ENCODE results near the gene CDC34.
A peak's percentile ranks its signal among the peaks of the same experiment; 100 is the strongest.

DNA sequence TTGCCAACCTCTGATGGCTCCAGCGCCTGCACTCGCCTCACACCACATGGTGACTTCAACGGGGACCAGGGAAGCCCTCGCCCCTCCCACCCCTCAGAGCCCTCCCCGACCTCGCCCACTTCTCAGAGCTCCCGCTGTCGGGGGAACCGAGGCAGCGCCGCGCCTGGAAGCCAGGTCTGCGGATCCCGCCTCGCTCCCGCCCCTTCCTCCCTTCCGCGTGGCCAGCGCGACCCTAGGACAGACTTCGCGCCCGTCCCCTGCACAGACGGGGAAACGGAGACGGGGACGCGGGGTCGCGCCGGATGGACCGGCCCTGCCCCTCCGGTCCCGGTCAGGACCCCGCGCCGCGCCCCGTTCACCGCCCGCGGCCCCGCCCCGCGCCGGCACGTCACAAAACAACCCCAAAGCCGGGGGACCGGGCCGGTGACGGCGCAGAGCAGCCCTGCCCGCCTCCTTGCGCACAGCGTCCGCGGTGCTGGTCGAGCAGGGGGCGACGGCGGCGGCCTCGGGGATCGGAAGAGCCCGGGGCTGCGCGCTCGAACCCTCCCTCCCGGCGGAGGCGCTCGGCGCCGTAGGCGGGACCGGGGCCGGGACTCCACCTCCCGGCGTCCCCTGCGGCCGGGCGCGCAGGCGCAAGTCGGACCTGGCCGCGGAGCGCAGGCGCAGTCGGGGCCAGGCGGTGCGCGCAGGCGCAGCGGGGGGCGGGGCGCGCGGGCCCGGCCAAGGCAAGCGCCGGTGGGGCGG is 379 bp upstream of the CDC34 start:
- TF ChIP-seq CTCF (IDR thresholded peaks at IDR 0.05) (peak; percentile 18), EZH2 (IDR thresholded peaks at IDR 0.05) (no peak), EZH2phosphoT487 (IDR thresholded peaks at IDR 0.05) (no peak)

Data from neural progenitor cell (in vitro differentiated cells).